Adrenal gland (tissue), 12 donors: ENCODE results near the gene HEXIM1. TPM values are rescaled to one million over a fixed set of nuclear protein-coding genes. Genes with fewer than 3 reads are reported as not detected.

Experiments used
- DNase-seq, 7 donors: peaks; one replicate each; pipeline ENCODE4 v3.0.0-alpha.2; 2019 to 2020
- H3K27ac ChIP-seq, 5 donors: fragments of 200-600 bp; sonication (generic) in 4 of 5; 1 replicate in 3 of 5; 2 replicates in 2 of 5; pipeline versions ENCODE4 v1.5.1 to v1.8.0; 2016 to 2020; ENCODE audit warnings: mild to moderate bottlenecking in 1 of 5
- H3K27me3 ChIP-seq: fragments of 200-600 bp; 2 replicates; pipeline ENCODE4 v1.8.0; 2021
- H3K36me3 ChIP-seq, 2 donors: fragments of 200-600 bp; replicated peaks in 1 of 2; 1 replicate in 1 of 2; 2 replicates in 1 of 2; pipeline versions ENCODE4 v1.5.1 to v1.8.0; 2018 to 2022
- H3K4me1 ChIP-seq, 2 donors: fragments of 200-600 bp; replicated peaks in 1 of 2; 1 replicate in 1 of 2; 2 replicates in 1 of 2; pipeline versions ENCODE4 v1.5.1 to v1.8.0; 2018 to 2021
- H3K4me3 ChIP-seq, 4 donors: fragments of 200-600 bp; sonication (generic) in 3 of 4; one replicate each; pipeline ENCODE4 v1.5.1; 2016 to 2018
- H3K9me3 ChIP-seq, 3 donors: fragments of 200-600 bp; sonication (generic) in 1 of 3; replicated peaks in 1 of 3; 1 replicate in 2 of 3; 2 replicates in 1 of 3; pipeline versions ENCODE4 v1.5.1 to v1.8.0; 2016 to 2021
- POLR2A ChIP-seq, 2 donors: fragments of 450-650 bp; IDR thresholded peaks; one replicate each; pipeline ENCODE4 v1.6.1; 2017; ENCODE audit warnings: antibody characterized with exemption in 2 of 2, mild to moderate bottlenecking in 2 of 2, moderate library complexity in 1 of 2
- WGBS, 4 donors: extraction: QIAGEN DNeasy Blood & Tissue Kit in 2 of 4; methylation state at CpG; one replicate each; pipeline versions ENCODE4 v1.1.5 to v1.1.7; 2013 to 2017; 5-methylcytosine and 5-hydroxymethylcytosine counted together
- intact Hi-C, 2 donors: fragments of 100-400 bp; cut with DNase I; formaldehyde crosslinking; loops; one replicate each; pipeline versions ENCODE4 v1.14.1 to v1.15.0; 2022 to 2023
- polyA plus RNA-seq, 3 donors: library from polyadenylated mRNA; stranded (reverse); fragments of 200-250 nt in 2 of 3; fragments of 350-450 nt in 1 of 3; fragmentation: Illumina TruSeq in 1 of 3; extraction: RNeasy Lipid Tissue Mini Kit (QIAGEN cat#74804) in 1 of 3; gene quantifications; one replicate each; pipeline ENCODE4 v1.2.3, GENCODE V29; 2013 to 2014
- total RNA-seq, 9 donors: library from RNA; depleted of rRNA in 4 of 9; stranded (reverse); fragments of >200 nt in 4 of 9; fragments of 120-200 nt in 1 of 9; fragmentation: NEBNext Ultra II Directional in 1 of 9; extraction: Animal tissue kit (Norgen Biotek cat#: 25700) in 1 of 9; gene quantifications; one replicate each; pipeline versions ENCODE4 v1.1.0 to v1.2.4, GENCODE V29; 2013 to 2023
- TF ChIP-seq, protein P1 (sequence below), 6 experiments: fragments of 450-650 bp in 4 of 6; fragments of 200-600 bp in 2 of 6; sonication (generic) in 1 of 6; IDR thresholded peaks; 1 replicate in 5 of 6; 2 replicates in 1 of 6; pipeline versions ENCODE4 v1.5.1 to v1.8.0; 2016 to 2021; ENCODE audit warnings: antibody characterized with exemption in 6 of 6, mild to moderate bottlenecking in 2 of 6, moderate library complexity in 1 of 6
- donor health status: healthy with polysubstance abuse.
- donor health status: Bipolar disorder and iron deficiency.
- donor health status: DM: yes; HTN: yes; CAD: no.
- donor health status: DM: no; HTN: no; CAD: no.
- donor health status: DM: no; HTN: no; CAD: no.
- donor health status: DM: yes; HTN: yes; CAD: no.

HEXIM1 gene
- total and polyA plus RNA-seq, 12 donors: 19.4 to 159 (median 30.9) TPM

DNA sequence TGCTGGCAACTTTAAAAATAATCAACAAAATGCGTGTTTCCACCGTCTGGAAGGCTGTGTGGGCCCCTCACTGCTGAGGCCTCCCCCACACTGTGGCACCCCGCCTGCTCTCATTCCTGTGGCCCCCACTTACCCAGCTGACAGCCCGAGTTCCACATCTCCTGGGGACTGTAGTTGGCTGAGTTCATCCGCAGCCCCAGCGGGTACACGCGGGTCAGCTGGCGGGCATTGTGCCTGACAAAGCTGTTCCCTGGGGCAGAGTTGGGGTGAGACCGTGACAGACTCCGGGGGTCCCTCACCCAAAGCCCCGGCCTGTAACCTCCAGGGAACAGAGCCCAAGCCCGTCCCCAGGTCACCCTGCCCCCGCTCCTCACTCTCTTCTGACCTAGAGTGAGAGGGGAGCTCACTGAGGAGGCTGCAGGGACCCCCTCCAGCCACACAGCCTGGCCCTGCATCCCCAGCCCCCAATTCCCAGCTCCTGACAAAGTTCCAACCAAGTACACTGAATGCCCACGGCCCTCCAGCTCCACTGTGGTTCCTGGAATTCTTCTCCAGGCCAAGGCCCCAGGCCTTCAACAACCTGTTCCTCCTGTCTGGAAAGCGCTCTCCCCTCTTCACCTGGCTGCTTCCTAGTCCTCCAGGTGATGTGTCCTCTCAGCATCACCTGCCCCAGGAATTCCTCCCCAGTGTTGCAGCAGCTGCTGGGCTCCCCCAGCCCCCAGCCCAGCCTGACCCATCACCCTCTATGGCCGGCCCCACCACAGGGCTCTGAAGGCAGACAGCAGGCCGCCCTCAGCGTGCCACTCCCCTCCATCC, 34.0 kb upstream of the HEXIM1 start:
- peak overlapping the region in 1 of 5 donors; percentile 45 for H3K27ac ChIP-seq

DNA sequence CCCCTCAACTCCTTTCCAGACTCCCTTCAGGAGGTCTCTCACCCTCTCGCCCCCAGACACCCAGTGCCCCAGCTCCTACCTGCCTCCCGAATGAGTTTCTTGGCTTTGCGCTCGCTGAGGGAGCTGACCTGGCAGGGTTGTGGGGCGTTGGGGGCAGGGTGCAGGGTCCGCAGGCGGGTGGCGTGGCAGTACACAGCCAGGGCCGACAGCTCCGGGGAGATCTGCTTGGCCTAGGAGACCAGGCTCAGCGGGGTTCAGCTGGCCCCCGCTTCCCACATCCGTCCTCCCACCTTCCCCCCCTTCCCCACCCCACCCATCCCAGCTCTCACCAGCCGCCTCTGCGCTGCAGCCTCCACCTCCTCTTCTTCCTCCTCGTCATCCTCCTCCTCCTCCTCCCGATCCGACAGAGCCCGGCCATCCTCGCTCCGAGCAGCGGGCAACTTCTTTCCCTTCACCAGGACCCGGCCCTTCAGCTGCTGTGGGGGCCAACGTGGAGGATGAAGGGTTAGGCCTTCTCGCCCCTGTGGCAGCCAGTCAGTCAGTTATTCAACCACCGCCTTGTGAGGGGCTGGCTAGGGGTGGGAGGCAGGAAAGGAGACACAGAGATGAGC, 33.2 kb upstream of the HEXIM1 start:
- H3K27ac ChIP-seq: no peak overlapping the region

More for the DNA sequence above, 34.0 kb upstream of the HEXIM1 start:
- TF ChIP-seq POLR2A (IDR thresholded peaks at IDR 0.05): no peak
- TF ChIP-seq, protein P1, sequence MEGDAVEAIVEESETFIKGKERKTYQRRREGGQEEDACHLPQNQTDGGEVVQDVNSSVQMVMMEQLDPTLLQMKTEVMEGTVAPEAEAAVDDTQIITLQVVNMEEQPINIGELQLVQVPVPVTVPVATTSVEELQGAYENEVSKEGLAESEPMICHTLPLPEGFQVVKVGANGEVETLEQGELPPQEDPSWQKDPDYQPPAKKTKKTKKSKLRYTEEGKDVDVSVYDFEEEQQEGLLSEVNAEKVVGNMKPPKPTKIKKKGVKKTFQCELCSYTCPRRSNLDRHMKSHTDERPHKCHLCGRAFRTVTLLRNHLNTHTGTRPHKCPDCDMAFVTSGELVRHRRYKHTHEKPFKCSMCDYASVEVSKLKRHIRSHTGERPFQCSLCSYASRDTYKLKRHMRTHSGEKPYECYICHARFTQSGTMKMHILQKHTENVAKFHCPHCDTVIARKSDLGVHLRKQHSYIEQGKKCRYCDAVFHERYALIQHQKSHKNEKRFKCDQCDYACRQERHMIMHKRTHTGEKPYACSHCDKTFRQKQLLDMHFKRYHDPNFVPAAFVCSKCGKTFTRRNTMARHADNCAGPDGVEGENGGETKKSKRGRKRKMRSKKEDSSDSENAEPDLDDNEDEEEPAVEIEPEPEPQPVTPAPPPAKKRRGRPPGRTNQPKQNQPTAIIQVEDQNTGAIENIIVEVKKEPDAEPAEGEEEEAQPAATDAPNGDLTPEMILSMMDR (IDR thresholded peaks at IDR 0.05): no peak
- WGBS, 4 donors: 85 to 91% (median 90%) methylated on average over 7 to 19 of the region's 19 CpGs
- Histone ChIP-seq H3K4me3 (no peak overlapping the region), H3K9me3 (no peaks in the 10 kb centered on the region), H3K4me1 (peaks cover 26% of the 10 kb centered on the region in 2 donors), H3K27me3 (no peaks in the 10 kb centered on the region), H3K36me3 (peaks cover 0 to 25% of the 10 kb centered on the region in 2 donors)
- intact Hi-C loops: no loop called here
- DNase-seq: no peak

DNA sequence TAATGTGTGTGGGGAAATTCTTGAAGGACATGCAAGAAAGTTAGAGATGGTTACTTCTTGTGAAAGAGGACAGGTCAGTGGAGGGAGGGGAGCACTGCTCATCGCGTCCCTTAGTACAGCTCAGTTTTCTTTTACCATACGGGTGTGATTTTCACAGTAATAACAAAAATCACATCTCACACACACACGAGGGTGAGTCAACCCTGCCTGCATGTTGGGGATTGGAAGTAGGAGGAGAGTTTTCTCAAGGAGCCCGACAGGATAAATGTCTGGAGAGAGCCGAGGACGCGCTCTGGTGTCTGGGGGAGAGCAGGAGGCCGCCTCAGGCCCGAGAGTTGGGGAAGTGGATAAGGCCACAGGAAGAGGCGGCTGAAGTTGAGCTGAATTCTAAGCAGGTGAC, 32.4 kb upstream of the HEXIM1 start:
- intact Hi-C loops: no loop called here
- Histone ChIP-seq H3K4me3 (no peak overlapping the region), H3K9me3 (no peaks in the 10 kb centered on the region), H3K4me1 (peaks cover 11 to 13% of the 10 kb centered on the region in 2 donors), H3K36me3 (peaks cover 0 to 25% of the 10 kb centered on the region in 2 donors), H3K27me3 (no peaks in the 10 kb centered on the region), H3K27ac (no peak overlapping the region)
- TF ChIP-seq, protein P1 (IDR thresholded peaks at IDR 0.05): no peak
- no peak for TF ChIP-seq POLR2A (IDR thresholded peaks at IDR 0.05)
- no peak for DNase-seq
- 79 to 92% (median 83%) methylated on average over 11 of the region's 11 CpGs for WGBS, 4 donors

More for the DNA sequence above, 33.2 kb upstream of the HEXIM1 start:
- intact Hi-C loops: no loop called here
- 88 to 93% (median 90%) methylated on average over 20 to 26 of the region's 26 CpGs for WGBS, 4 donors
- H3K4me1 ChIP-seq: peaks cover 19 to 21% of the 10 kb centered on the region in 2 donors
- no peaks in the 10 kb centered on the region for H3K9me3 ChIP-seq
- H3K27me3 ChIP-seq: no peaks in the 10 kb centered on the region
- H3K4me3 ChIP-seq: no peak overlapping the region
- TF ChIP-seq, protein P1 (IDR thresholded peaks at IDR 0.05): no peak
- TF ChIP-seq POLR2A (IDR thresholded peaks at IDR 0.05): no peak
- H3K36me3 ChIP-seq: peaks cover 0 to 25% of the 10 kb centered on the region in 2 donors
- DNase-seq: no peak

DNA sequence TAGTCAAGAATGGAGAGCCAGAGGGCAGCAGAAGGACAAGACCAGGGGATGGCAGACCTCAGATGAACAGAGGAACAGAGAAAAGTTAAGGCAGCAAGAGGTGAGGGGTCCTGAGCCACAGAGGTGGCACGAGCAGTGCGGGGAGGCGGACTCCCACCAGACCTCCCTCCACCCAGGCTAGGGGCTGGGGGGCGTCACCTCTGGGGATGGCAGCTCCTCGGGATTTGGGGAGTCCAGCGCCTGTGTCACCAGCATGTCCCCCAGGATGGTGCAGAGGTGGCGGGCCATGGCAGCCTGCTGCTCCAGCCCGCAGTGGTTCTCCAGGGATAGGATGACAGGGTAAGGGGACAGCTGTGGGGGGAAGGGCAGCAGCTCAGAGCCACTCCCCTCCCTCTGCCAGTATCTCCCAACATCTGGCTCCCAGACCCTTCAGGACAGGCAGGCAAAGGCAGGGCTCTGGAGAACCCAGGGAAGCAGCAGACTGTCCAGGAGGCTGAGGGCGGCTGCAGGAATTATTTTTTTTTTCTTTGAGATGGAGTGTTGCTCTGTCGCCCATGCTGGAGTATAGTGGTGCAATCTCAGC, 31.8 kb upstream of the HEXIM1 start:
- no peak for DNase-seq
- H3K4me1 ChIP-seq: peaks cover 5 to 8% of the 10 kb centered on the region in 2 donors
- H3K27ac ChIP-seq: no peak overlapping the region
- H3K36me3 ChIP-seq: peaks cover 0 to 25% of the 10 kb centered on the region in 2 donors
- TF ChIP-seq POLR2A (IDR thresholded peaks at IDR 0.05): no peak
- H3K9me3 ChIP-seq: no peaks in the 10 kb centered on the region
- intact Hi-C loops: no loop called here
- H3K27me3 ChIP-seq: no peaks in the 10 kb centered on the region
- WGBS, 4 donors: 85 to 94% (median 90%) methylated on average over 5 to 10 of the region's 10 CpGs
- no peak overlapping the region for H3K4me3 ChIP-seq
